Measurements from ENCODE around the gene ITGA7.
A peak's percentile ranks its signal among the peaks of the same experiment; 100 is the strongest.

Gene ITGA7

DNA sequence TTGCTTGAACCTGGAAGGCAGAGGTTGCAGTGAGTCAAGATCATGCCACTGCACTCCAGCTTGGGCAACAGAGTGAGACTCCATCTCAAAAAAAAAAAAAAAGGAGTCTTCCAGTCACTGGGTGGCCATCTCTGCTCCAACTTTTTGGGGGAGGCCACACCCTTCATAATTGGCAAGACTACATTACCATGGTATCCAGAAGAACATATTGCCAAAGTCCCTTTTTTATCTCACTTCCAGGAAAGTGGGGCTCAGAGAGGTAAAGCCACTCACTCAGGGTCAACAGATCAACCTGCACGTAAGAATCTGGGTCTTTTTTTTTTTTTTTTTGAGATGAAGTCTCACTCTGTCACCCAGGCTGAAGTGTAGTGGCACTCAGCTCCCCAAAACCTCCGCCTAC lies 26.2 kb upstream of the ITGA7 start:
- DNase-seq (ENCODE audit: low spot score) = no peak

DNA sequence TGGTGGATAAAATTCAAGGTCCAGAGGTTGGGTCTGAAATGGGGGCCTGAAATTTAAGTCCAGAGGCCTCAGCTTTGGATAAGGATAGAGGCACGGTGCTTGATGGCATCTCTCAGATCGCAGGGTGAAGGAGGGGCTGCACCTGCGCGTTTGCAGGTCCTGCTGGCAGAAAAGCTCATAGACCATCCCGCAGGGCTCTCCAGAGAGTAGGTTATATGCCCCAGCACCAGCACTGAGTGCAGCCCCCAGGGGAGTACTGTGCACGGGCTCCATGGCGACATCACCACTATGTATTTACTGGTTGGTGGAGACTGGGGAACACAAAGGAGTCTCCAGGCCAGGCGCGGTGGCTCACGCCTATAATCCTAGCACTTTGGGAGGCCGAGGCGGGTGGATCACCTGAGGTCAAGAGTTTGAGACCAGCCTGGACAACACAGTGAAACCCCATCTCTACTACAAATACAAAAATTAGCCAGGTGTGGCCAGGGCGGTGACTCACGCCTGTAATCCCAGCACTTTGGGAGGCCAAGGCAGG lies 25.4 kb upstream of the ITGA7 start:
- DNase-seq (ENCODE audit: low spot score) = no peak

DNA sequence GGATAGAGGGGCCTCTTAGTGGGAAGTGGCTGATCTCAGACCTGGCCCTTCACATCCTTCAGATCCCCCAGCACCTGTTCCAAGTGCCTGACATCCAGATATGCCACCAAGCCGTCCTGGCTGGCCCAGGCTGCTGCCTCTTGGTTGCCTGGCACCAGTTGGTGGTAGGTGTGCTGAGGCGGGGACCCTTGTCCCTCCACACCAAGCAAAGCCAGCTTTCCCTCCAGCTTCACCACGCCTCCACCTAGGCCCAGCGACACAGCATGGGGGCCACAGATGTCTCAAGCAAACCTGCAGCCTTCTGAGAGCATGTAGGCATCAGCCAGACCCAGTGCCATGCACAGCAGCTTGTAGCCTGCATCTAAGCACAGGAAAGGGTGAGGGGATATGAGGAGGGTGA lies 24.6 kb upstream of the ITGA7 start:
- DNase-seq (ENCODE audit: low spot score) = no peak

DNA sequence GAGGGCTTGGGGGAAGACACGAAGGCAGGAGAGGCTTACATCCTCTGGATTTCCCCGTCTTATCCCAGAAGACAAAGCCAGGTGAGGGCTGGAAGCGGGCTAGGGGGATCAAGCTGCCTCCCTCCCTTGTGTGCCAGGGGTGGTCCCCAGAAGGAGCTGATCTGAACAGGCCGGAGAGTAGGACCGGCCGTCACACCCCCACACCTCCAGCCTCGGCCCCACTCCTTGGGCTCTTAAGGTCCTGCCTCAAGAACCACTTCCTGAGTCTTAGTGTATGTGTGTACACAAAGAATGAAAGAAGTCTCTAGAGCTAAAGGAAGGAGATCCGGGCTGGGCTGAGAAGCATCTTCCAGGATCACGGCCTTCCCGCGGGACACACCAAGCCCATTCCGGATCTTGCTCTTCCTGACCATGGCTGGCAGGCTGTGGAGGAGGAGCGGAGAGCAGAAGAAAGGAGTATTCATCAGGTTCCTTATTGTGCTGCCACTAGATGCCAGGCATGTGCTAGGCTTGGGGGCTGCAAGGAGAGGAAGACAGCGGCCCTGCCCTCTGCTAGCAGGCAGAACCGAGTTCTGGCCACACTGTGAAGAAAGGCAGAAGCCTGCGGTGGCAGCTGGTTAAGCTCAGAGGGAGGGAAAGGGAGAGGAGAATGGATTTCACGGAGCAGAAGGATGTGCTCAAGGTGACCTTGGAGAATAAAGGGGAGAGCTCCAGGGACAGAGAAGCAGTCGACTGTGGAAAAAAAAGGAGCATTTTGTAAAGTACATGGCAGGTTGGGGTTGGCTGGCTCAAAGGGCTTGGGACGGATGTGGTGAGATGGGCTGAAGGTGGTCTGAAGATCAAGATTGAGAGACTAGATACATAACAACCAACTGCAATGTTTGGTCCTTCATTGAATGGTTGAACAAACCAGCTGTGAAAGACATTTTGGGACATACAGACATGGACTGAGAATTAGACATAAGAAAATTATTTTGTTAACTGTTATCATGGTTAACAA lies 22.4 kb upstream of the ITGA7 start:
- peak; percentile 55 for DNase-seq (ENCODE audit: low spot score)

DNA sequence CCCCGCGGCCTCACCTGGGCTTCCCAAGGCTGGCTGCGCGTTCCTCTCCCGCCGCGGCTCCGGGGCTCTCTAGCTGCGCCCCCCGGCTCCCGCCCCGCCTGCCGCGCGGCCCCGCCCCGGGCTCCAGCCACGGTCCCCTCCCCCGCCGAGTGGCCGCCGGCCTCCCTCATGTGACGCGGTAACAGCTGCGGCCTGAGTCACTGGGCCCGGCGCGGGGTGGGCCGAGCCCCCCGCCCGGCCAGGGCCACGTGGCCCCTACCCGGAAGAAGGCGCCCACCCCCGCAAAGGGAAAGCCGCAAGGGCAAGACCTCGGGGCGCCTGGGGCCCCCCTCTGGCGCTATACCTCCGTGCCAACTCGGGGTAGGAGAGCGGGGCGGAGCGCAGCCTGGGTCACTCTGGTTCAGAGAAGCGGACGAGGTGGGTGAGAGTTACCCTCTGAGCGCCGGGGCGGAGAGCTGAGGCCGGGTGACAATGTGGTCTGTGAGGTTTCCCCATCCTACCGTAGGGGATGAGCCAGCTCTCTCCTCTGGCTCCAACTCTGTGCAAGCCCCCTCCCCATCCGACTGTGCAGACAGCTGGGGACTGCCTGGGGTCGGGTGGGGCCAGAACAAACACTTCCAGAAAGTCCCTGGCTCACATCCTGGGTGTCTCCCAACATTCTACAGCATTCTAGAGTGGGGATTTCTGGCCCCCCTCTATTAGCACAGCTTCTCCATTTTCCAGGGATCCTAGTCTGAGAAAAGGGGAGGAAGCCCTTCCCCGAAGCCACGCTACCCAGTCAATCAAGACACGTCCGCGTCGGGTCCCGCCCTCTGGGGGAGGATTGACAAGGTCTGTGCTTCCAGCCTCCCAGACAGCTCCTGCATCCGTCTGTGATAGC lies 21.5 kb upstream of the ITGA7 start, which contains the start of gene CD63:
Gene CD63 (minus strand): TSS at position 71 of the 880 bp plus-strand sequence. CDS start 668 bp downstream, outside the sequence.
- peak; percentile 96 for DNase-seq (ENCODE audit: low spot score)

DNA sequence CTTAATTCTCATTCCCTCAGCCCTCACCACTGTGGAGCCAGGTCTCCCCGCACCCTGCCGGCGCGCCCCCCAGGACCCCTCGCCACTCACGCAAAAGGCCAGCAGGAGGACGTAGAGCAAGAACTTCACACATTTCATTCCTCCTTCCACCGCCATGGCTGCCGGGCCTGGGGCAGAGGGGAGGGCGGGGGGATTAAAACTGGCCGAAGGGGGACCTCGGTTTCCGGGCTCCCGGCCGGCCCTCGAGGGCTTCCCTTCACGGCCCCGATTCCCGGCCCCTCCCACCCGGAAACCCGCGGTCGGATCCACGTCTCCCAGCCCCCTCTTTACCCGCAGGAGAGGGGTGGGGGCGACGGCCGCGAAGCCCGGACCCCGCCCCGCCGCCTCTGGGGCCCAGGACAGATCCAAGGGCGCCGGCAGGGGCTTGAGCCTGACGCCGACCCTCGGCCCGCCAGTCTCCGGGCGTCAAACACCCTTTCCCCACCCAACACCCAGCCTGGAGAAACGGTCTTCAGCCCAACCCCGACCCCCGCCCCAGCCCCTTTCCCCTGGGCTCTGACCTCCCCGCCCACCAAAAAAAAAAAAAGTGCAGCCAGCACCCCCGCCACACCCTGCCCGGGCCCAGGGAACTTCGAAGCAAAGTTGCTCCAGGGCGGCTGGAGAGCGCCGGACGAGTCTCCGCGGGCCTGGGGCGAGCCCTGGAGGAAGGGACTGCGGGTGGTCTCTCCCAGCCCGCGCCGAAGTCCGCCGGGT lies 20.7 kb upstream of the ITGA7 start:
- peak; percentile 66 for DNase-seq (ENCODE audit: low spot score)

DNA sequence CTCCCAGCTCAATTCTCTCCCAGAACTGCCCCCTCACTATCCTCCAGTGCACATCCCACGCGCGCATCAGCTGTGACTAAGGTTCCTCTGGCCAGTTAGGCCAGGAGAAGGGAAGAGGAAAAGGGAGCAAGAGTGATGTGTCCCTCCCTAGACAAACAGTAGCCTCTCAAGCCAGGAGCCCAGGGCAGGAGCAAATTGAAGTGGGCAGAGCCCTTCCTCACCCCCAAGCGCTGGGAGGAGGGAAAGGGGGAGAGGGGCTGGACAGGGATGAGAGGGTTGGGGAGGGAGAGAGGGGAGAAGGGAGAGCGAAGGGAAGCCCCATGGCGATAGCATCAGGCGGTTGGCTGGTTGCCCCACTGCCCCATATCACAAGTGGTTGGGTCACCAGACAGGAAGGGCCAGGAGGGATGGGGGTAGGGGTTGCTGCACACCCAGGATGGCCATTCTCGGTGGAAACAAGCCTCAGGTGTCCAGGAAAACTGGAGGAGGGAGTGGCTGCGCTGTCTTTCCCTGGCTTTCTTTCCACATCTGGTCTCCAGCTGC lies 20.0 kb upstream of the ITGA7 start:
- no peak for DNase-seq (ENCODE audit: low spot score)

DNA sequence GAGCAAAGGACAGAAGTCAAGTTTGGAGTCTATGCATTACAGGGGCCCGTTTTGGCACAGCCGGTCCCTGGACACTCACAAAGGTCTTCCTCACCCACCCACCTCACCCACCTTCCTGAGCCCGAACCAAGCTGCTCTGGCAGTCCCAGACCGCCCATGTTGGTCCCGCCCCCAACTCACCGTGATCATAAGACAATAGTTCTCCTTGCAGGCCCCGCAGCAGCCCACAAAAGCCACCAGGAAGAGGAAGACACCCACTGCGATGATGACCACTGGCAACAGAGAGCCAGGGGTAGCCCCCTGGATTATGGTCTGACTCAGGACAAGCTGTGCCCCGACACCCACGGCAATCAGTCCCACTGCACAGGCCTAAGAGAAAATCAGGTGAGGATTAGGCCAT lies 19.3 kb upstream of the ITGA7 start:
- no peak for DNase-seq (ENCODE audit: low spot score)

DNA sequence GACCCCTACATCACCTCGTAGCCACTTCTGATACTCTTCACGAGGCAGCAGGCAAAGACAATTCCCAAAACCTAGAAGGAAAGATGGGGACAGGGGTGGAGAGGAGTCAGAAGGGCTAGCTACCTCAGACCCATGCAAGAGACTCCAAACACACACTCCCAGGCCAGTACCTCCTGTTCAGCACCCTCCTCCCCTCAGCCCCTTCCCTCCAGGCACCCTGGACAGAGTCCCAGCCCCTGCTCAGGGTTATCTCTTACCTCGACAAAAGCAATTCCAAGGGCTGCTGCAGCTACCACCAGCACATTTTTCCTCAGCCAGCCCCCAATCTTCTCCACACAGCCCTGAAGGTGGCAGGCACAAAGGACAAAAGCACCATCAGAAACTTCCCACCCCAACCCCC lies 17.9 kb upstream of the ITGA7 start:
- DNase-seq (ENCODE audit: low spot score) = no peak

DNA sequence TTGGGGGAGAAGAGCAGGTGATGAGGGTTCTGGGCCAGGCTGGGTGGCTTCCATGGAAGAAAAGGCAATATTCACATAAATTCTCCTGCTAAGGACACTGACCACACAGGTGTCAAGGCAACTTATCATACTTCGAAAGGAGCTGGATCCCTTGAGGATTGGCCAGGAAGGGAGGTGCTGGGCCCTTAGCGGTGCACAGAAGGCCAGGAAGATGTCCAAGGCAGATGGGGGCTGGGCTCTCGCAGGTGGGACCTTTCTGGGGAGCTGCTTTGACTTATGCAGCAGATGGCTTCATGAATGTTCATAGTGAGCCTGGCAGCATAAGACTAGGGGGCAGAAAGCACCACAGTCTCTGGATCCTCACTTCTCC lies 17.2 kb upstream of the ITGA7 start:
- DNase-seq (ENCODE audit: low spot score) = no peak

DNA sequence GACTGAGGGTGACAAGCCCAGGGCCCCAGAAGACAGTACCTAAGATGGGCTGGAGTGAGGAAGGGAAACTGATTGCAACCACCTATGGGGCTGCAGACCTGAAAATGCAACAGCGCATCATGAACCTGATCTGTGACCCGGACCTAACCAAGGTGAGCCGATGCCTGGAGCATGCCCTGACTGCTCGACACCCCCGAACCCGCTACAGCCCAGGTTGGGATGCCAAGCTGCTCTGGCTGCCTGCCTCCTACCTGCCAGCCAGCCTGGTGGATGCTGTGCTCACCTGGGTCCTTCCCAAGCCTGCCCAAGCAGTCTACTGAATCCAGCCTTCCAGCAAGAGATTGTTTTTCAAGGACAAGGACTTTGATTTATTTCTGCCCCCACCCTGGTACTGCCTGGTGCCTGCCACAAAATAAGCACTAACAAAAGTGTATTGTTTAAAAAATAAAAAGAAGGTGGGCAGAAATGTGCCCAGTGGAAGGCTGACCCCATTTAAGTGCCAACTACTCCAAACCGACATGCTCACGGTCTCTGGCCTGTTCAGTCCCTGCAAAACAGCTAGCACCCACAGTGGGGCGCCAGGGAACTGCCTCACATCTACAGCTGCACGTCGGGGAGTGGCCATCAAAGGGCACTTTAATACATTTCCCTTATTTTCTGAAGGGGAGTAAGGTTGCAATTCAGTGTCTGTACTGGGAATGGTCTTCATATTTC lies 16.7 kb upstream of the ITGA7 start:
- DNase-seq (ENCODE audit: low spot score) = no peak

DNA sequence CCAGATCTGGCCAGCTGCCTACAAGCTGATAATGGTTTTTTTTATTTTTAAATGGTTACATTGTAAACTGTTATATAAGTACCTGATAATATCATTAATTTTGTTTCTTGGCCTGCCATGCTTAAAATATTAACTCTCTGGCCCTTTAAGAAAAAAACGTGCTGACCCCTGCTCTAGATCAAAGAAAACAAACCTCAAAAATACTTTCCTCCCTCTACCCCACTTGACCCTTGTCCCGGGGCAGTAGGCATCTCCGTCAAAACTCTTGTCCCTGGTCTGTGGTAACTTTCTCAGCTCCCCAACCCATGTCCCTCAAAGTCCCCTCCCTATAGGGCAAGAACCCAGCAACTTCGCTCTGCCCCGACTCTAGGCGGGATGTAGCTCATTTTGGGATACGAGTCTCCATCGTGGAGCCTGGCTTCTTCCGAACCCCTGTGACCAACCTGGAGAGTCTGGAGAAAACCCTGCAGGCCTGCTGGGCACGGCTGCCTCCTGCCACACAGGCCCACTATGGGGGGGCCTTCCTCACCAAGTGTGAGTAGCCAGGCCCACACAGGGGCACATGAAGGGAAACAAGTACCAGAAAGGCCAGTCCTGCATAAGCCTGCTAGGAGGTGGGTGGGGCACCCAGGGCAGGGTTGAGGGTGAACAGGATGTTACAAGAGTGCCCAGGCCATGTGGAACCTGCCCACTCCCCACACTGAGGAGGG lies 16.0 kb upstream of the ITGA7 start:
- DNase-seq (ENCODE audit: low spot score) = no peak

DNA sequence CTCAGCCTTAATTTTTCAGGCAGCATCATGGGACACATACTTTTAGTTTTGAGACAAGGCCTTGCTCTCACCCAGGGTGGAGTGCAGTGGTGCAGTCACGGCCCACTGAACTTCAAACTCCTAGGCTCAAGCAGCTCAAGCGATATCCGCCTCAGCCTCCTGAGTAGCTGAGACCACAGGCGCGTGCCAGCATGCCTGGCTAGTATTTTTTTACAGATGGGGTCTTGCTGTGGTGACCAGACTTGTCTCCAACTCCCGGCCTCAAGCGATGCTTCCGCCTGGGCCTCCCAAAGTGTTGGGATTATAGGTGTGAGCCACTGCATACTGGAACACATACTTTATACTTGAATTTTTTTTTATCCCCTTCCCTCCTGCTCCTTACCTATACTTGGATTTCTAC lies 15.2 kb upstream of the ITGA7 start:
- DNase-seq (ENCODE audit: low spot score) = no peak

DNA sequence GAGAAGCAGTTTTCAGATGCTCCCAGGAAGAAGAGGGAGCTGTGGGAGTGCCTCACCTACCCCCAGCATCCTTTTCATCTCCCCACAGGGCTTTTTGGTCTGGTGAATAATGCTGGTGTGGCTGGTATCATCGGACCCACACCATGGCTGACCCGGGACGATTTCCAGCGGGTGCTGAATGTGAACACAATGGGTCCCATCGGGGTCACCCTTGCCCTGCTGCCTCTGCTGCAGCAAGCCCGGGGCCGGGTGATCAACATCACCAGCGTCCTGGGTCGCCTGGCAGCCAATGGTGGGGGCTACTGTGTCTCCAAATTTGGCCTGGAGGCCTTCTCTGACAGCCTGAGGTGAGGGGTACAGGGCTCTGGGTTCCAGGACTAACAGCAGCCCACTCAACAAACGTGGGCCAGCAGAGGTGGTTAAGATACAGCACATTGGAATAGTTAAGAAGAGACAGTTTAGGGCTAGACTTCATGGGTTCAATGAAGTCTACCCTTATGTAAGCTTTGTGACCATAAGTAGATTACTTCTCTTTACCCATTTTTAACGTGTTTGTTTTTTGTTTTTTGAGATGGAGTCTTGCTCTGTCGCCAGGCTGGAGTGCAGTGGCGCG lies 14.0 kb upstream of the ITGA7 start:
- no peak for DNase-seq (ENCODE audit: low spot score)

DNA sequence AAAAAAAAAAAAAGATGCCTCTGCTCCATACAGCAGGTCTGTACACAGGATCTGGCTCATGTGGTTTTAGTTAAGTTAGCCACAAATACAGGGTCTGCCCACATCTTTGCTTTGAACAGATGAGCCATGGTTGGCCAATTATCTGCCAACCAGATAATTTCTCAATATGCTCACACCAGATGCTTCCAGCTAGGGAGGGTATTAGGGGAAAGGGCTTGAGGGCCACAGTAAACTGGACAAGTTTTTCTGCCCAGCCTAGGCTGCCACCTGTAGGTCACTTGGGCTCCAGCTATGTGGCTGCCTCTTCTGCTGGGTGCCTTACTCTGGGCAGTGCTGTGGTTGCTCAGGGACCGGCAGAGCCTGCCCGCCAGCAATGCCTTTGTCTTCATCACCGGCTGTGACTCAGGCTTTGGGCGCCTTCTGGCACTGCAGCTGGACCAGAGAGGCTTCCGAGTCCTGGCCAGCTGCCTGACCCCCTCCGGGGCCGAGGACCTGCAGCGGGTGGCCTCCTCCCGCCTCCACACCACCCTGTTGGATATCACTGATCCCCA lies 13.3 kb upstream of the ITGA7 start:
- peak; percentile 84 for DNase-seq (ENCODE audit: low spot score)

DNA sequence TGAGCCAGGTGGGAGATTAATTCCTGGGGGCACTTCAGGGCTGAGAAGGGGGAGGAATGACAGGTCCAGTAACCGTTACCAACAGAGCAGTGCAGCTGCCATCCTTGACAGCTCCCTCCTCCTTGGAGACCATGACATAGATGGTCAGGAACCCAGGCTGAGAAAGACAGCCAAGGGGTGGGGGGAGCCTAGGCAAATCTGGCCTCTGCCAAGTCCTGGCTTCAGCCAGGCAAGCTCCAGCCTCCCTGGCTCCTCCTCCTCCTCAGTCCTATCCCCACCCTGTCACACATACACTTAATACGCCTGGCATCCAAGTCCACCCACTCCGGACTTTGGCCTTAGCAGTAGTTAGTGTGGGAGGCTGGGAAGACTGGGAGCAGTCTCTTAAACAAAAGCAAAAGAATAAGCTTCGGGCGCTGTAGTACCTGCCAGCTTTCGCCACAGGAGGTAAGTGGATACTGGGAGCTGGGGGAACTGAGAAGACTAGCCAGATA lies 12.4 kb upstream of the ITGA7 start, which contains the start of gene RDH5:
Gene RDH5 (plus strand): TSS at position 323 of the 494 bp plus-strand sequence. CDS start 792 bp downstream, outside the sequence.
- peak; percentile 78 for DNase-seq (ENCODE audit: low spot score)

DNA sequence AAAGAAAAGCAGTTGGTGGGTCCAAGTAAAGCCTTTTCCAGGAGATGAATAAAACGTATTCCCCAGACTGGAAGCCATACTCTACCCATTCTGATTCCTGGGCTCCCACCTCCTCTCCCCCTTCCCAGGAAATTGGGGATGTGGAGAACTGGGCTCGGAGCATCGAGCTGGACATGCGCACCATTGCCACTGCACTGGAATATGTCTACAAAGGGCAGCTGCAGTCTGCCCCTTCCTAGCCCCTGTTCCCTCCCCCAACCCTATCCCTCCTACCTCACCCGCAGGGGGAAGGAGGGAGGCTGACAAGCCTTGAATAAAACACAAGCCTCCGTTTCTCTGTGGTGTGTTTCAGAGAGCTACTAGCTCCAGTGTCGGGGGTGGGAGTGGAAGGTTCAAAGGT lies 11.7 kb upstream of the ITGA7 start:
- DNase-seq (ENCODE audit: low spot score) = no peak

DNA sequence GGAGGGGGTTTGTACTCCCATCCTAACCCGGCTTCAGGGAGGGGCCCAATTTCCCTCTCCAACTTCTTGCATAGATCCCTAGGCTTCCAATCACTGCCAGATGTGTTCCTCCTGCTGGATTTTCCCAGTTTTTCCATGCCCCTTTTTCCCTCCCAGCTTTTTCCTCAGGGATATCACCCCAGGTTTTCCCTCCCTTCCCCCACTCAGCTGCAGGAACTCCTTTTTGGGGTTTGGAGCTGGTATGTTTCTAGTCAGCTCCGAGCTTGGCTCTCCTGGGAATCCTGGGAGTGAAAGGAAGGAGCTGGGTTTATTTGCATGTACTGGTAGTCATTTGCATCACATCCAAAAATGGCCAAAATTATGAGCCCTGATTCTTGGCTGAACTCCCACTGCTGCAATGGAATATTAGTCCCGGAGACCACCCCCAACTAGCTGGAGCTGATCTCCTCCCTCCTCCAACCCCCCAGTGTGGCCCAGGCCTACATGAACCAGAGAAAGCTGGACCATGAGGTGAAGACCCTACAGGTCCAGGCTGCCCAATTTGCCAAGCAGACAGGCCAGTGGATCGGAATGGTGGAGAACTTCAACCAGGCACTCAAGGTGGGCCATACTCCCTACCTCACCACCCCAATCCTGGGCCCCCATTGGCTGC lies 11.0 kb upstream of the ITGA7 start:
- DNase-seq (ENCODE audit: low spot score) = no peak

DNA sequence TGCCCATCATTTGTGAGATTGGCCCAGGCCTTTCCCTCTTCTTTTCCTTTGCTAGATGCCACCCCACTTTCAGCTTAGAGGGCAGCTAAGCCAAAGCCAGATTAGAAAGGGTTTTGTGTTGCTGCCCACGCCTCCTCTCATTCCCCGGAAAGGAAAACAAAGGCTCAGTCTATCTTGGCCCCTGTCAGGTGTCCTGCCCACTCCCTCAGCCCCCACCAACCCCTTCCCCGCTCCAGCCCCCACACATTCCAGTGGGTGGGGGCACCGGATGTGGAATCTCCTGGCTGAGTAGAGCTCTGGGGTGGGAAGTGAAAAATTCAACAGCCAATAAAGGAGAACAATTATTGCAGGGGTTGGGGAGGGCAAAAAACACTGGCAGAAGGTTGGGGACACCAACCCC lies 10.3 kb upstream of the ITGA7 start:
- no peak for DNase-seq (ENCODE audit: low spot score)
